MV-4-11 (cell line): ENCODE data around the gene TEKT1.
"Not testable (repeated sequence)": the region's sequence is repeated elsewhere in the genome, so short reads cannot be mapped to it uniquely, and the experiment has no call there.

ENCODE experiments used
- DNase-seq: peaks from one replicate; lab custom pipeline; 2025; lab: John Stamatoyannopoulos, UW

Gene TEKT1

GRCh38 chr17:6815775-6816174 is 15.8 kb downstream of the TEKT1 start:
- DNase-seq: no peak

GRCh38 chr17:6812295-6812694 is 19.2 kb downstream of the TEKT1 start:
- no peak for DNase-seq

GRCh38 chr17:6811510-6811909 is 20.0 kb downstream of the TEKT1 start:
- DNase-seq: no peak

GRCh38 chr17:6800422-6801027 is 31.0 kb downstream of the TEKT1 start:
- no peak for DNase-seq

- DNase-seq: no peak
These were observed 31.8 kb downstream of the TEKT1 start for GRCh38 chr17:6799738-6800137.

- no peak for DNase-seq
These were observed 33.7 kb downstream of the TEKT1 start for GRCh38 chr17:6797718-6798351.

GRCh38 chr17:6796887-6797490 is 34.5 kb downstream of the TEKT1 start:
- peak; percentile 17 for DNase-seq

GRCh38 chr17:6796017-6796886 is 35.3 kb downstream of the TEKT1 start:
- DNase-seq: peak; percentile 60

- no peak for DNase-seq
These were observed 37.6 kb downstream of the TEKT1 start for GRCh38 chr17:6793748-6794493.

GRCh38 chr17:6789146-6789545 is 42.4 kb downstream of the TEKT1 start:
- DNase-seq: no peak

GRCh38 chr17:6787081-6787693 is 44.3 kb downstream of the TEKT1 start:
- no peak for DNase-seq

- DNase-seq: no peak
These were observed 44.9 kb downstream of the TEKT1 start for GRCh38 chr17:6786618-6787017.

GRCh38 chr17:6782244-6782643 is 49.3 kb downstream of the TEKT1 start:
- DNase-seq: no peak

- peak; percentile 94 for DNase-seq
These were observed 50.6 kb downstream of the TEKT1 start for GRCh38 chr17:6780886-6781285.

GRCh38 chr17:6780001-6780400 is 51.5 kb downstream of the TEKT1 start:
- no peak for DNase-seq

- DNase-seq: no peak
These were observed 52.1 kb downstream of the TEKT1 start for GRCh38 chr17:6779411-6779810.

GRCh38 chr17:6775871-6776405 is 55.6 kb downstream of the TEKT1 start, which contains the start of gene FBXO39:
FBXO39 (plus strand) TSS chr17:6776215; CDS start chr17:6779869, 3,654 bp downstream.
- no peak for DNase-seq

GRCh38 chr17:6774906-6775305 is 56.6 kb downstream of the TEKT1 start:
- DNase-seq: not testable (repeated sequence)

GRCh38 chr17:6772016-6772415 is 59.5 kb downstream of the TEKT1 start:
- no peak for DNase-seq

- no peak for DNase-seq
These were observed 63.1 kb downstream of the TEKT1 start for GRCh38 chr17:6768447-6768846.

GRCh38 chr17:6761779-6762178 is 69.8 kb downstream of the TEKT1 start:
- DNase-seq: no peak
